RWPE2 (cell line): Measurements from ENCODE around the gene KCNS1.
A peak's percentile ranks its signal among the peaks of the same experiment; 100 is the strongest.

ENCODE experiments used
- ATAC-seq: fragments of 200-7000 bp; cut with Tn5 transposase; 3 replicates; pipeline ENCODE4 v1.9.1; 2021; ENCODE audit warnings: low read depth
- DNase-seq: peaks from one replicate; pipeline ENCODE4 v3.0.0-alpha.2; 2020; ENCODE audit warnings: low spot score
- H3K27ac ChIP-seq: fragments of 450-650 bp; 2 replicates; pipeline ENCODE4 v1.5.1; 2017; ENCODE audit warnings: mild to moderate bottlenecking; ENCODE audit not compliant: poor library complexity, severe bottlenecking
- H3K27me3 ChIP-seq: fragments of 250-450 bp; sonication (Bioruptor Pico); 2 replicates; pipeline ENCODE4 v1.5.1; 2021; ENCODE audit warnings: mild to moderate bottlenecking, moderate library complexity; ENCODE audit not compliant: insufficient read depth, poor library complexity, severe bottlenecking
- H3K36me3 ChIP-seq: fragments of 250-450 bp; sonication (Bioruptor Pico); 2 replicates; pipeline ENCODE4 v1.5.1; 2020; ENCODE audit warnings: low read depth, mild to moderate bottlenecking, moderate library complexity
- H3K4me1 ChIP-seq: fragments of 250-450 bp; sonication (Bioruptor Pico); 2 replicates; pipeline ENCODE4 v1.5.1; 2021; ENCODE audit warnings: mild to moderate bottlenecking, moderate library complexity; ENCODE audit not compliant: insufficient read depth, poor library complexity, severe bottlenecking
- H3K4me3 ChIP-seq: fragments of 250-450 bp; sonication (Bioruptor Pico); 2 replicates; pipeline ENCODE4 v1.5.1; 2021; ENCODE audit warnings: mild to moderate bottlenecking, moderate library complexity; ENCODE audit not compliant: severe bottlenecking
- H3K9me3 ChIP-seq: fragments of 250-450 bp; sonication (Bioruptor Pico); 2 replicates; pipeline ENCODE4 v1.5.1; 2021; ENCODE audit warnings: mild to moderate bottlenecking, moderate library complexity; ENCODE audit not compliant: severe bottlenecking
- CTCF ChIP-seq: fragments of 450-650 bp; IDR thresholded peaks from one replicate; pipeline ENCODE4 v1.5.1; 2017; ENCODE audit warnings: mild to moderate bottlenecking, moderate library complexity; ENCODE audit not compliant: poor library complexity, severe bottlenecking

The KCNS1 gene

GRCh38 chr20:45094864-45095574 lies 5.9 kb downstream of the KCNS1 start:
- H3K27ac ChIP-seq, result no peak overlapping the region
- no peaks in the 10 kb centered on the region; the same call in 1 of the 2 replicates for H3K36me3 ChIP-seq
- DNase-seq (peak; percentile 65), ATAC-seq (no peak)
- H3K4me1 ChIP-seq, result no peaks in the 10 kb centered on the region
- no peak overlapping the region for H3K4me3 ChIP-seq
- no peak for TF ChIP-seq CTCF
- no peaks in the 10 kb centered on the region for H3K9me3 ChIP-seq
- peaks cover 19% of the 10 kb centered on the region for H3K27me3 ChIP-seq

- peaks cover 19% of the 10 kb centered on the region for H3K27me3 ChIP-seq
- H3K9me3 ChIP-seq, result no peaks in the 10 kb centered on the region
- no peak for ATAC-seq
- DNase-seq, result no peak
- H3K36me3 ChIP-seq, result peaks cover 3% of the 10 kb centered on the region; the same call in 1 of the 2 replicates
- H3K4me3 ChIP-seq, result no peak overlapping the region
- no peak overlapping the region for H3K27ac ChIP-seq
- peaks cover 2% of the 10 kb centered on the region for H3K4me1 ChIP-seq
- TF ChIP-seq CTCF, result no peak
These were observed 6.7 kb downstream of the KCNS1 start for GRCh38 chr20:45094201-45094600.

- H3K4me3 ChIP-seq, result no peak overlapping the region
- no peak overlapping the region for H3K27ac ChIP-seq
- DNase-seq (no peak), ATAC-seq (no peak)
- TF ChIP-seq CTCF, result no peak
- peaks cover 15% of the 10 kb centered on the region for H3K4me1 ChIP-seq
- peaks cover 11% of the 10 kb centered on the region for H3K27me3 ChIP-seq
- peaks cover 3% of the 10 kb centered on the region; the same call in 1 of the 2 replicates for H3K36me3 ChIP-seq
- H3K9me3 ChIP-seq, result no peaks in the 10 kb centered on the region
These were observed 8.0 kb downstream of the KCNS1 start for GRCh38 chr20:45092898-45093297.

GRCh38 chr20:45091366-45091765 lies 9.6 kb downstream of the KCNS1 start:
- DNase-seq, result no peak
- no peak overlapping the region for H3K4me3 ChIP-seq
- H3K36me3 ChIP-seq, result peaks cover 6% of the 10 kb centered on the region
- ATAC-seq, result no peak
- H3K27ac ChIP-seq, result no peak overlapping the region
- H3K9me3 ChIP-seq, result no peaks in the 10 kb centered on the region
- H3K27me3 ChIP-seq, result no peaks in the 10 kb centered on the region
- TF ChIP-seq CTCF, result no peak
- H3K4me1 ChIP-seq, result peaks cover 25% of the 10 kb centered on the region

- Histone ChIP-seq H3K36me3 (peaks cover 9% of the 10 kb centered on the region), H3K4me3 (no peak overlapping the region), H3K27ac (no peak overlapping the region), H3K27me3 (no peaks in the 10 kb centered on the region), H3K9me3 (no peaks in the 10 kb centered on the region), H3K4me1 (peaks cover 25% of the 10 kb centered on the region)
- no peak for DNase-seq
- no peak for ATAC-seq
- TF ChIP-seq CTCF, result no peak
These were observed 10.4 kb downstream of the KCNS1 start for GRCh38 chr20:45090481-45090880.
